Esophagus muscularis mucosa (tissue), 4 donors: ENCODE data around the gene DNAJC5. TPM values are rescaled to one million over a fixed set of nuclear protein-coding genes. Genes with fewer than 3 reads are reported as not detected.
"Not testable (repeated sequence)": the region's sequence is repeated elsewhere in the genome, so short reads cannot be mapped to it uniquely, and the experiment has no call there.

Experiments
- DNase-seq: peaks from one replicate; pipeline ENCODE4 v3.0.0-alpha.2; 2017; ENCODE audit errors: extremely low spot score
- H3K27ac ChIP-seq, 4 donors: fragments of 200-600 bp; sonication (generic); replicated peaks in 1 of 4; 1 replicate in 3 of 4; 2 replicates in 1 of 4; pipeline ENCODE4 v1.5.1; 2016 to 2019; ENCODE audit warnings: mild to moderate bottlenecking in 1 of 4
- H3K27me3 ChIP-seq, 4 donors: fragments of 200-600 bp; sonication (generic); one replicate each; pipeline versions ENCODE4 v1.5.1 to v1.6.0; 2016 to 2019
- H3K36me3 ChIP-seq, 4 donors: fragments of 200-600 bp; sonication (generic); one replicate each; pipeline ENCODE4 v1.5.1; 2016 to 2019
- H3K4me1 ChIP-seq, 4 donors: fragments of 200-600 bp; sonication (generic); one replicate each; pipeline ENCODE4 v1.5.1; 2016 to 2019
- H3K4me3 ChIP-seq, 4 donors: fragments of 200-600 bp; sonication (generic); 1 replicate in 2 of 4; 2 replicates in 2 of 4; pipeline ENCODE4 v1.5.1; 2016 to 2019; ENCODE audit warnings: mild to moderate bottlenecking in 4 of 4, moderate library complexity in 1 of 4
- H3K9me3 ChIP-seq, 4 donors: fragments of 200-600 bp; sonication (generic); 1 replicate in 3 of 4; 2 replicates in 1 of 4; pipeline ENCODE4 v1.5.1; 2016 to 2019
- EP300 ChIP-seq: sonication (generic); formaldehyde crosslinking; IDR thresholded peaks from one replicate; pipeline ENCODE4 v1.6.1; 2017; ENCODE audit warnings: antibody characterized with exemption
- POLR2A ChIP-seq: fragments of 450-650 bp; IDR thresholded peaks from one replicate; pipeline ENCODE4 v1.6.1; 2017; ENCODE audit warnings: antibody characterized with exemption, moderate library complexity, mild to moderate bottlenecking, low read depth
- POLR2AphosphoS5 ChIP-seq, 2 donors: sonication (generic); formaldehyde crosslinking; IDR thresholded peaks; one replicate each; pipeline ENCODE4 v1.6.1; 2017; ENCODE audit warnings: antibody characterized with exemption in 2 of 2
- WGBS: methylation state at CpG from one replicate; pipeline ENCODE4 v1.1.5; 2018; 5-methylcytosine and 5-hydroxymethylcytosine counted together
- intact Hi-C: fragments of 100-400 bp; cut with DNase I; formaldehyde crosslinking; loops from one replicate; pipeline ENCODE4 v1.15.1; 2023
- total RNA-seq, 4 donors: library from RNA; depleted of rRNA; stranded (reverse); fragments of >200 nt; gene quantifications; one replicate each; pipeline versions ENCODE4 v1.1.0 to v1.2.1, GENCODE V29; 2016
- TF ChIP-seq, protein P1 (sequence below), 3 experiments: fragments of 200-600 bp in 2 of 3; fragments of 450-650 bp in 1 of 3; sonication (generic) in 2 of 3; IDR thresholded peaks; one replicate each; pipeline ENCODE4 v1.5.1; 2017 to 2019; ENCODE audit warnings: antibody characterized with exemption in 3 of 3, mild to moderate bottlenecking in 2 of 3, moderate library complexity in 1 of 3

Gene DNAJC5
- total RNA-seq, 4 donors from 2014 or later = 39.5 to 64.9 (median 53.1) TPM

- Histone ChIP-seq H3K27ac (no peak overlapping the region), H3K4me3 (no peak overlapping the region), H3K9me3 (no peaks in the 10 kb centered on the region), H3K27me3 (no peaks in the 10 kb centered on the region), H3K4me1 (peaks cover 26 to 48% (median 35%) of the 10 kb centered on the region in 4 donors), H3K36me3 (peaks cover 0 to 3% (median 0%) of the 10 kb centered on the region in 4 donors)
- TF ChIP-seq POLR2AphosphoS5 (IDR thresholded peaks at IDR 0.05) (no peak), EP300 (no peak), POLR2A (no peak)
- TF ChIP-seq, protein P1, sequence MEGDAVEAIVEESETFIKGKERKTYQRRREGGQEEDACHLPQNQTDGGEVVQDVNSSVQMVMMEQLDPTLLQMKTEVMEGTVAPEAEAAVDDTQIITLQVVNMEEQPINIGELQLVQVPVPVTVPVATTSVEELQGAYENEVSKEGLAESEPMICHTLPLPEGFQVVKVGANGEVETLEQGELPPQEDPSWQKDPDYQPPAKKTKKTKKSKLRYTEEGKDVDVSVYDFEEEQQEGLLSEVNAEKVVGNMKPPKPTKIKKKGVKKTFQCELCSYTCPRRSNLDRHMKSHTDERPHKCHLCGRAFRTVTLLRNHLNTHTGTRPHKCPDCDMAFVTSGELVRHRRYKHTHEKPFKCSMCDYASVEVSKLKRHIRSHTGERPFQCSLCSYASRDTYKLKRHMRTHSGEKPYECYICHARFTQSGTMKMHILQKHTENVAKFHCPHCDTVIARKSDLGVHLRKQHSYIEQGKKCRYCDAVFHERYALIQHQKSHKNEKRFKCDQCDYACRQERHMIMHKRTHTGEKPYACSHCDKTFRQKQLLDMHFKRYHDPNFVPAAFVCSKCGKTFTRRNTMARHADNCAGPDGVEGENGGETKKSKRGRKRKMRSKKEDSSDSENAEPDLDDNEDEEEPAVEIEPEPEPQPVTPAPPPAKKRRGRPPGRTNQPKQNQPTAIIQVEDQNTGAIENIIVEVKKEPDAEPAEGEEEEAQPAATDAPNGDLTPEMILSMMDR (IDR thresholded peaks at IDR 0.05) = no peak
- intact Hi-C loops = no loop called here
- WGBS = 79% methylated on average over 14 of the region's 16 CpGs
- no peak for DNase-seq
Measured at GRCh38 chr20:63908008-63908682, 13.2 kb downstream of the DNAJC5 start.

DNA sequence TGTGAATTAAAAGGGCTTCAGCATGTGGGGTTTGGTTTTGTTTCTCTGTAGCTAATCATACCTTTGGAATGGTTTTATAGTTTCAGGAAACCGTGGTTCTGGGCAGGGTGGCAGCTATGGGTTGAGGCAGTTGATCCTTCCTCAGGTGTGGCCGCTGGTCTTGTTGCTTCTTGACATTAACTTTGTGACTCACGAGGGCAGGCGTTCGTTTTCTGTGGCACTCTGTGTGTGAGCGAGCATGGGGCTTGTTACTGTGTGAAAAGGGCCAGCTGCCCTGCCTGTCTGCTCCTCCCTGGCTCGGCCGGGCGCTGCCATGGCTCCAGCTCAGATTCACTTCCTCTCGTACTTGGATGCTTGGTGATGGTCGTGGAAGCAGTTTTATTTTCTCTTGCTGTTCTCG is 16.2 kb downstream of the DNAJC5 start:
- Histone ChIP-seq H3K9me3 (no peaks in the 10 kb centered on the region), H3K36me3 (peaks cover 0 to 3% (median 0%) of the 10 kb centered on the region in 4 donors), H3K4me1 (peaks cover 26 to 46% (median 35%) of the 10 kb centered on the region in 4 donors), H3K27me3 (no peaks in the 10 kb centered on the region), H3K27ac (no peak overlapping the region), H3K4me3 (no peak overlapping the region)
- no peak for TF ChIP-seq POLR2A
- no peak for TF ChIP-seq EP300
- TF ChIP-seq POLR2AphosphoS5 (IDR thresholded peaks at IDR 0.05) = no peak
- TF ChIP-seq, protein P1 (IDR thresholded peaks at IDR 0.05) = no peak
- intact Hi-C loops = loop anchor here (5.0 kb wide), 1 partner anchor 61 kb away; no protein-coding TSS in a partner anchor
- 48% methylated on average over 12 of the region's 12 CpGs for WGBS
- no peak for DNase-seq

DNA sequence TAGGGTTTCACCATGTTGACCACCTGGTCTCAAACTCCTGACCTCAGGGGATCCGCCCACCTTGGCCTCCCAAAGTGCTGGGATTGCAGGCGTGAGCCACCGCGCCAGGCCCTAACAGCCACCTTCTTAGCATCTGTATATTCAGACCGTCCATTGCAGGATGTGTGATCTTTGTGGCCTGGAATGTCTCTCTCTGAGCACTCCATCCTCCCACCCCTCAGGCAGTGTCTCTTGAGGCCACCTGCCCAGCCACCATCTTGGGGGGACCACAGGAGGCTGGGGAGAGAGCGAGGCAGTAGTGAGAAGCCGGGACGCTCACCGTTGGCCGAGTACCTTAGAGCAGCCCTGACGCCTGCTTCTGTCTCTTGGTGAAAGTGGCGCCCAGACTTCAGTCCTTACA is 18.8 kb downstream of the DNAJC5 start:
- no peak for DNase-seq
- Histone ChIP-seq H3K9me3 (no peaks in the 10 kb centered on the region), H3K4me3 (no peak overlapping the region), H3K36me3 (peaks cover 0 to 13% (median 11%) of the 10 kb centered on the region in 4 donors), H3K27me3 (no peaks in the 10 kb centered on the region), H3K4me1 (peaks cover 9 to 41% (median 32%) of the 10 kb centered on the region in 4 donors), H3K27ac (no peak overlapping the region)
- TF ChIP-seq, protein P1 (IDR thresholded peaks at IDR 0.05) = no peak
- no peak for TF ChIP-seq POLR2AphosphoS5 (IDR thresholded peaks at IDR 0.05)
- TF ChIP-seq POLR2A = no peak
- no peak for TF ChIP-seq EP300
- 96% methylated on average over 12 of the region's 12 CpGs for WGBS
- intact Hi-C loops = loop anchor here (5.0 kb wide), 1 partner anchor 59 kb away; no protein-coding TSS in a partner anchor

GRCh38 chr20:63915471-63915870 is 20.5 kb downstream of the DNAJC5 start:
- peaks cover 3 to 29% (median 21%) of the 10 kb centered on the region in 4 donors for H3K4me1 ChIP-seq
- TF ChIP-seq POLR2AphosphoS5 (IDR thresholded peaks at IDR 0.05) = no peak
- TF ChIP-seq POLR2A = no peak
- TF ChIP-seq EP300 = no peak
- TF ChIP-seq, protein P1 (IDR thresholded peaks at IDR 0.05) = no peak
- no peaks in the 10 kb centered on the region for H3K9me3 ChIP-seq
- H3K27ac ChIP-seq = no peak overlapping the region
- peaks cover 4 to 24% (median 22%) of the 10 kb centered on the region in 4 donors for H3K36me3 ChIP-seq
- no peak overlapping the region for H3K4me3 ChIP-seq
- no peak for DNase-seq
- intact Hi-C loops = no loop called here
- WGBS = 89% methylated on average over 6 of the region's 6 CpGs
- no peaks in the 10 kb centered on the region for H3K27me3 ChIP-seq

- H3K4me3 ChIP-seq, H3K9me3 ChIP-seq, H3K27ac ChIP-seq, intact Hi-C loops, H3K27me3 ChIP-seq, DNase-seq: not testable (repeated sequence)
- 87% methylated on average over 8 of the region's 8 CpGs for WGBS
- Histone ChIP-seq H3K4me1 (peaks cover 3 to 20% (median 12%) of the 10 kb centered on the region in 4 donors), H3K36me3 (peaks cover 4 to 29% (median 23%) of the 10 kb centered on the region in 4 donors)
Measured at GRCh38 chr20:63916371-63916939, 21.5 kb downstream of the DNAJC5 start.
